Esophagus squamous epithelium (tissue), 4 donors: ENCODE data around the gene ANKRD13C.

Source experiments
- CTCF ChIP-seq, 6 experiments: fragments of 450-650 bp in 4 of 6; fragments of 200-600 bp in 2 of 6; sonication (generic) in 2 of 6; IDR thresholded peaks; one replicate each; pipeline ENCODE4 v1.5.1; 2016 to 2019; ENCODE audit warnings: antibody characterized with exemption in 6 of 6, mild to moderate bottlenecking in 4 of 6, moderate library complexity in 4 of 6
- POLR2A ChIP-seq, 4 donors: fragments of 450-650 bp; IDR thresholded peaks; one replicate each; pipeline ENCODE4 v1.6.1; 2017; ENCODE audit warnings: antibody characterized with exemption in 4 of 4, mild to moderate bottlenecking in 4 of 4, moderate library complexity in 3 of 4

DNA sequence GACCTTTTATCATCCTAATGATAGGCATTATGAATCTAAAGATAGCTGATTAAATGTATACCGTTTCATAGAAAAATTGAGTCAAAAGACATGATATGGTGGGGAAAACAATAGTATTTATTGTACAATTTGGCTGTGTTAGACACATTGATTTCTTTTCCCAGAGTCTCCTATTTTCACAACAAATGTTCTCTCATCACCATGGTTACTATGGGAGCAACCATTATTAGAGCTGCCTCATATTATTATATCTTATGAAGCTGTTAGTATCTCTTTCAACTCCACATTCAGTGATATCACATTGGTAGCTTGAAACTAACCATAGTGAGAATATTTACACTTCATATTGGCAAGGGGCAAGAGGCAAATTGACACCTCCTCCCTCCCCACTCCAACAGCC is 45.8 kb upstream of the ANKRD13C start:
- no peak for TF ChIP-seq CTCF (IDR thresholded peaks at IDR 0.05)
- no peak for TF ChIP-seq POLR2A (IDR thresholded peaks at IDR 0.05)
